ENCODE data around the gene GPRC5C. TPM values are rescaled to one million over a fixed set of nuclear protein-coding genes. Genes with fewer than 3 reads are reported as not detected.

GPRC5C gene
- total and polyA plus RNA-seq, 2 of the 13 experiments (the other 11 are each of a cell fraction or from before 2014, with no cell fraction given): 85.6 to 300 TPM

DNA sequence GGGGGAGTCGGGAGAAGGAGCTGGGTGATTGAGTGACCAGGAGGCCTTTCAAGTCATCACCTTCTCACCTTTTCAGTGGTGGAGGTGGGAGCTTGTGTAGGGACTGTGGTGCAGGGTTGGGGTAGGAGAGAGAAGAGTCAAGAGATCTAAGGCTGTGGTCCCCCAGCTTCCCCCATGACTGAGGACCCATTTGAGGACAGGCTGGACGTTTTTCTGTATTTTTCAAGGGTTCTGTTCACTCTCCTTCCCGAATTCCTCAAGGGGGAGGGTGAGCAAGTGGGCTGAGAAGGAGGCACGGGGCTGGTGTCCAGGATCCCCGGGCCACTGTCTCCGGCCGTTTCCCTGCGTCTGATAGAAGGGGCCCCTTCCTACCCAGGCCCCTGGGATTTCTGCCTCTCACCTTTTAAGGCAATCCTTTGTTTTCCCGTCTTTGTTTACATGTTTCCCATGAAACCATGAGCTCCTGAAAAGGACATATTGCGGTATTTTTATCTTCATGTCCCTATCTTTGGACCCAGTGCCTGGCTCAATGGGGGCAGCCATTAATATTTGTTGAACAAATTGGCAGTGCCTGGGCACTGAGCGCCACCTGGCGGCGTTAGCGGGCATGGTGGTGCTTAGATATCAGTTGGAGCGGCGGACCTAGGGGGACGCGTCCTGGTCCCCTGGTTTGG, 25.4 kb downstream of the GPRC5C start (continued):
- TF ChIP-seq, protein P1, sequence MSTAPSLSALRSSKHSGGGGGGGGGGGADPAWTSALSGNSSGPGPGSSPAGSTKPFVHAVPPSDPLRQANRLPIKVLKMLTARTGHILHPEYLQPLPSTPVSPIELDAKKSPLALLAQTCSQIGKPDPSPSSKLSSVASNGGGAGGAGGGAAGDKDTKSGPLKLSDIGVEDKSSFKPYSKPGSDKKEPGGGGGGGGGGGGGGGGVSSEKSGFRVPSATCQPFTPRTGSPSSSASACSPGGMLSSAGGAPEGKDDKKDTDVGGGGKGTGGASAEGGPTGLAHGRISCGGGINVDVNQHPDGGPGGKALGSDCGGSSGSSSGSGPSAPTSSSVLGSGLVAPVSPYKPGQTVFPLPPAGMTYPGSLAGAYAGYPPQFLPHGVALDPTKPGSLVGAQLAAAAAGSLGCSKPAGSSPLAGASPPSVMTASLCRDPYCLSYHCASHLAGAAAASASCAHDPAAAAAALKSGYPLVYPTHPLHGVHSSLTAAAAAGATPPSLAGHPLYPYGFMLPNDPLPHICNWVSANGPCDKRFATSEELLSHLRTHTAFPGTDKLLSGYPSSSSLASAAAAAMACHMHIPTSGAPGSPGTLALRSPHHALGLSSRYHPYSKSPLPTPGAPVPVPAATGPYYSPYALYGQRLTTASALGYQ (CRISPR knock-in tag; IDR thresholded peaks at IDR 0.05): no peak
- TF ChIP-seq YEATS2 (CRISPR knock-in tag; IDR thresholded peaks at IDR 0.05; ENCODE audit: borderline replicate concordance) (no peak), ZSCAN22 (CRISPR knock-in tag; IDR thresholded peaks at IDR 0.05) (no peak), ELF4 (CRISPR knock-in tag; IDR thresholded peaks at IDR 0.05; ENCODE audit: borderline replicate concordance) (no peak), DBP (CRISPR knock-in tag; IDR thresholded peaks at IDR 0.05; ENCODE audit: not compliant biosample characterization) (no peak), CHCHD3 (CRISPR knock-in tag; IDR thresholded peaks at IDR 0.05) (no peak), ELF3 (CRISPR knock-in tag; IDR thresholded peaks at IDR 0.05) (no peak), ATF7 (IDR thresholded peaks at IDR 0.05) (no peak), ATF7 (CRISPR knock-in tag; IDR thresholded peaks at IDR 0.05) (no peak), ZNF850 (CRISPR knock-in tag; conservative IDR thresholded peaks at IDR 0.05) (no peak), PPARG (CRISPR knock-in tag; conservative IDR thresholded peaks at IDR 0.05) (peak; percentile 68; the same call in 1 of the 2 replicates), TMF1 (CRISPR knock-in tag; IDR thresholded peaks at IDR 0.05; ENCODE audit: low read depth) (no peak), ZNF552 (CRISPR knock-in tag; IDR thresholded peaks at IDR 0.05; ENCODE audit: borderline replicate concordance) (no peak), KLF13 (CRISPR knock-in tag; IDR thresholded peaks at IDR 0.05) (no peak), FOXC1 (CRISPR knock-in tag; IDR thresholded peaks at IDR 0.05; ENCODE audit: borderline replicate concordance) (no peak), ZBTB2 (CRISPR knock-in tag; IDR thresholded peaks at IDR 0.05; ENCODE audit: low read depth) (no peak), PATZ1 (CRISPR knock-in tag; IDR thresholded peaks at IDR 0.05) (peak; percentile 74), EED (CRISPR knock-in tag; IDR thresholded peaks at IDR 0.05) (no peak), ZNF556 (CRISPR knock-in tag; IDR thresholded peaks at IDR 0.05; ENCODE audit: borderline replicate concordance) (no peak), TBP (CRISPR knock-in tag; IDR thresholded peaks at IDR 0.05) (no peak)
- TF ChIP-seq, protein P2, sequence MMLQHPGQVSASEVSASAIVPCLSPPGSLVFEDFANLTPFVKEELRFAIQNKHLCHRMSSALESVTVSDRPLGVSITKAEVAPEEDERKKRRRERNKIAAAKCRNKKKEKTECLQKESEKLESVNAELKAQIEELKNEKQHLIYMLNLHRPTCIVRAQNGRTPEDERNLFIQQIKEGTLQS (CRISPR knock-in tag; IDR thresholded peaks at IDR 0.05): no peak
- TF ChIP-seq, protein P3, sequence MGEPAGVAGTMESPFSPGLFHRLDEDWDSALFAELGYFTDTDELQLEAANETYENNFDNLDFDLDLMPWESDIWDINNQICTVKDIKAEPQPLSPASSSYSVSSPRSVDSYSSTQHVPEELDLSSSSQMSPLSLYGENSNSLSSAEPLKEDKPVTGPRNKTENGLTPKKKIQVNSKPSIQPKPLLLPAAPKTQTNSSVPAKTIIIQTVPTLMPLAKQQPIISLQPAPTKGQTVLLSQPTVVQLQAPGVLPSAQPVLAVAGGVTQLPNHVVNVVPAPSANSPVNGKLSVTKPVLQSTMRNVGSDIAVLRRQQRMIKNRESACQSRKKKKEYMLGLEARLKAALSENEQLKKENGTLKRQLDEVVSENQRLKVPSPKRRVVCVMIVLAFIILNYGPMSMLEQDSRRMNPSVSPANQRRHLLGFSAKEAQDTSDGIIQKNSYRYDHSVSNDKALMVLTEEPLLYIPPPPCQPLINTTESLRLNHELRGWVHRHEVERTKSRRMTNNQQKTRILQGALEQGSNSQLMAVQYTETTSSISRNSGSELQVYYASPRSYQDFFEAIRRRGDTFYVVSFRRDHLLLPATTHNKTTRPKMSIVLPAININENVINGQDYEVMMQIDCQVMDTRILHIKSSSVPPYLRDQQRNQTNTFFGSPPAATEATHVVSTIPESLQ (CRISPR knock-in tag; conservative IDR thresholded peaks at IDR 0.05): no peak

Measured in HepG2 (cell line).